HG03135 (cell line): Measurements from ENCODE around the gene RETN.

Experiments
- ATAC-seq: cut with Tn5 transposase; IDR thresholded peaks from one replicate; pipeline ENCODE4 v1.9.1; 2021; ENCODE audit warnings: mild to moderate bottlenecking, moderate library complexity; ENCODE audit not compliant: unreplicated experiment

The RETN gene

GRCh38 chr19:7657131-7657751, 11.6 kb upstream of the RETN start:
- no peak for ATAC-seq

- ATAC-seq: peak; percentile 80
Observed at GRCh38 chr19:7658219-7658686, 10.6 kb upstream of the RETN start.

- no peak for ATAC-seq
Observed at GRCh38 chr19:7661744-7662538, 6.9 kb upstream of the RETN start.

- ATAC-seq: no peak
Observed at GRCh38 chr19:7662657-7663056, 6.2 kb upstream of the RETN start.

- no peak for ATAC-seq
Observed at GRCh38 chr19:7663706-7664105, 5.1 kb upstream of the RETN start.

GRCh38 chr19:7665076-7665475, 3.8 kb upstream of the RETN start:
- no peak for ATAC-seq

- ATAC-seq: no peak
Observed at GRCh38 chr19:7669641-7670040, 792 bp downstream of the RETN start.

GRCh38 chr19:7670150-7670783, 1.4 kb downstream of the RETN start:
- no peak for ATAC-seq

GRCh38 chr19:7670790-7671189, 1.9 kb downstream of the RETN start:
- no peak for ATAC-seq

GRCh38 chr19:7672522-7672921, 3.7 kb downstream of the RETN start:
- ATAC-seq: no peak

GRCh38 chr19:7674010-7675005, 5.5 kb downstream of the RETN start:
- no peak for ATAC-seq

- ATAC-seq: no peak
Observed at GRCh38 chr19:7676376-7676775, 7.5 kb downstream of the RETN start.

GRCh38 chr19:7676854-7677253, 8.0 kb downstream of the RETN start, which contains the start of gene MCEMP1:
TSS of gene MCEMP1 (plus strand) at chr19:7677090. CDS start at chr19:7677121, 31 bp downstream.
- no peak for ATAC-seq

GRCh38 chr19:7677669-7678311, 8.9 kb downstream of the RETN start:
- ATAC-seq: no peak

- ATAC-seq: no peak
Observed at GRCh38 chr19:7678971-7679751, 10.3 kb downstream of the RETN start.

- ATAC-seq: no peak
Observed at GRCh38 chr19:7679771-7680605, 11.1 kb downstream of the RETN start.

- ATAC-seq: peak; percentile 47
Observed at GRCh38 chr19:7680606-7681339, 11.9 kb downstream of the RETN start, which contains the start of gene TRAPPC5. TSS of gene TRAPPC5 (plus strand) at chr19:7680833. CDS start at chr19:7682254, 1,421 bp downstream.
